Endothelial cell of umbilical vein (primary cell): ENCODE measurements around the gene CBLL1. TPM values are rescaled to one million over a fixed set of nuclear protein-coding genes. Genes with fewer than 3 reads are reported as not detected.

Experiments
- BruUV-seq: library from RNA; stranded (reverse); fragments of 400-500 nt; replicated peaks from 2 replicates; lab custom pipeline; 2021; lab: Mats Ljungman, UMichigan
- CTCF ChIA-PET: fragments of 300-600, 350-600 bp; sonication (Branson Sonifier 250); formaldehyde crosslinking; loops from one replicate; lab custom pipeline; 2021; ENCODE audit warnings: antibody characterized with exemption, inconsistent platforms; lab: Charles Lee
- POLR2A ChIA-PET: fragments of 300-600, 350-600 bp; sonication (Branson Sonifier 250); formaldehyde crosslinking; loops from one replicate; lab custom pipeline; 2021; ENCODE audit warnings: antibody characterized with exemption, inconsistent platforms; lab: Charles Lee
- DNase-seq: peaks from one replicate; pipeline ENCODE4 v3.0.0-alpha.2; 2011; ENCODE audit warnings: low read depth, low spot score
- FAIRE-seq: peaks from 2 replicates; lab custom pipeline; 2011; peaks lifted over from hg19 to GRCh38; lab: Jason Lieb, UNC
- H2AFZ ChIP-seq: 2 replicates; pipeline ENCODE4 v1.6.0; 2012; ENCODE audit warnings: low read depth, low read length, control low read depth, inconsistent platforms
- H3K27ac ChIP-seq: 2 replicates; pipeline ENCODE4 v1.5.1; 2011; ENCODE audit warnings: low read depth, mild to moderate bottlenecking, control low read depth, low read length, moderate library complexity; ENCODE audit not compliant: insufficient read depth
- H3K27me3 ChIP-seq, 2 experiments: 2 replicates each; pipeline versions ENCODE4 v1.6.0 to v1.6.1; 2011; ENCODE audit warnings: low read length in 2 of 2, mixed read lengths in 1 of 2; ENCODE audit not compliant: control insufficient read depth in 2 of 2, insufficient read depth in 2 of 2
- H3K36me3 ChIP-seq, 2 experiments: 2 replicates in 1 of 2; 3 replicates in 1 of 2; pipeline ENCODE4 v1.5.1; 2011; ENCODE audit warnings: low read length in 2 of 2, mild to moderate bottlenecking in 1 of 2, moderate library complexity in 1 of 2; ENCODE audit not compliant: control insufficient read depth in 2 of 2, insufficient read depth in 2 of 2; ENCODE audit errors: extremely low read depth in 1 of 2
- H3K4me1 ChIP-seq: 3 replicates; pipeline ENCODE4 v1.5.1; 2011; ENCODE audit warnings: mild to moderate bottlenecking, low read length; ENCODE audit not compliant: control insufficient read depth, insufficient read depth; ENCODE audit errors: extremely low read depth
- H3K4me2 ChIP-seq: 2 replicates; pipeline ENCODE4 v1.6.1; 2011; ENCODE audit warnings: low read length, control low read depth, mixed read lengths; ENCODE audit not compliant: insufficient read depth
- H3K4me3 ChIP-seq, 3 experiments: fragments of 200-600 bp in 1 of 3; sonication (generic), shearing (Covaris generic) in 1 of 3; replicated peaks in 1 of 3; 2 replicates each; pipeline ENCODE4 v1.5.1; 2011 to 2016; ENCODE audit warnings: control low read depth in 3 of 3, low read length in 3 of 3, mild to moderate bottlenecking in 2 of 3, inconsistent platforms in 1 of 3, low read depth in 1 of 3, moderate library complexity in 1 of 3; ENCODE audit not compliant: insufficient read depth in 1 of 3
- H3K79me2 ChIP-seq: 2 replicates; pipeline ENCODE4 v1.6.0; 2012; ENCODE audit warnings: low read length, inconsistent platforms; ENCODE audit not compliant: control insufficient read depth, insufficient read depth
- H3K9ac ChIP-seq: replicated peaks from 2 replicates; pipeline ENCODE3; 2011; ENCODE audit warnings: low read length, control low read depth; ENCODE audit not compliant: insufficient read depth; ENCODE audit errors: extremely low read depth
- H3K9me1 ChIP-seq: replicated peaks from 3 replicates; pipeline ENCODE4 v1.6.0; 2011; ENCODE audit warnings: mild to moderate bottlenecking, low read length; ENCODE audit not compliant: control insufficient read depth, insufficient read depth; ENCODE audit errors: extremely low read depth
- H3K9me3 ChIP-seq: replicated peaks from 2 replicates; pipeline ENCODE4 v1.5.1; 2012; ENCODE audit warnings: low read length, inconsistent platforms; ENCODE audit not compliant: control insufficient read depth, insufficient read depth
- H4K20me1 ChIP-seq: replicated peaks from 2 replicates; pipeline ENCODE3; 2011; ENCODE audit warnings: mild to moderate bottlenecking, low read length; ENCODE audit not compliant: control insufficient read depth, insufficient read depth; ENCODE audit errors: extremely low read depth
- CTCF ChIP-seq, 2 donors: IDR thresholded peaks; 1 replicate in 1 of 2; 2 replicates in 1 of 2; pipeline ENCODE4 v1.5.1; 2011; ENCODE audit warnings: low read length in 2 of 2, mild to moderate bottlenecking in 2 of 2, moderate library complexity in 2 of 2, control low read depth in 1 of 2, inconsistent platforms in 1 of 2, low read depth in 1 of 2; ENCODE audit not compliant: insufficient read depth in 1 of 2; ENCODE audit errors: extremely low read depth in 1 of 2
- EZH2 ChIP-seq: IDR thresholded peaks from 2 replicates; pipeline ENCODE4 v1.6.1; 2012; ENCODE audit warnings: borderline replicate concordance, low read depth, mild to moderate bottlenecking, moderate library complexity, low read length, inconsistent platforms; ENCODE audit not compliant: severe bottlenecking
- FOS ChIP-seq: IDR thresholded peaks from 2 replicates; pipeline ENCODE4 v1.6.1; 2011; ENCODE audit warnings: mild to moderate bottlenecking, low read length, moderate library complexity, borderline replicate concordance; ENCODE audit not compliant: insufficient read depth
- GATA2 ChIP-seq: IDR thresholded peaks from 2 replicates; pipeline ENCODE4 v1.7.0; 2011; ENCODE audit warnings: low read depth, mild to moderate bottlenecking, moderate library complexity, mixed read lengths, low read length; ENCODE audit not compliant: insufficient read length, insufficient read depth
- JUN ChIP-seq: IDR thresholded peaks from 2 replicates; pipeline ENCODE4 v1.6.1; 2011; ENCODE audit warnings: borderline replicate concordance, low read depth; ENCODE audit not compliant: insufficient read length, insufficient read depth
- MAX ChIP-seq: IDR thresholded peaks from 2 replicates; pipeline ENCODE4 v1.6.1; 2011; ENCODE audit not compliant: insufficient read depth, insufficient read length
- MYC ChIP-seq: IDR thresholded peaks from one replicate; pipeline ENCODE4 v1.6.1; 2011; ENCODE audit warnings: mild to moderate bottlenecking, low read depth, low read length
- POLR2A ChIP-seq: IDR thresholded peaks from 2 replicates; pipeline ENCODE4 v1.6.1; 2012; ENCODE audit warnings: low read depth, mild to moderate bottlenecking, control low read depth, low read length
- POLR2AphosphoS5 ChIP-seq: IDR thresholded peaks from 2 replicates; pipeline ENCODE4 v1.6.1; 2012; ENCODE audit warnings: low read depth, mild to moderate bottlenecking, control low read depth, low read length, moderate library complexity; ENCODE audit not compliant: insufficient read depth
- dilution Hi-C: fragments of 300-500 bp; cut with MboI; formaldehyde crosslinking; loops from one replicate; pipeline ENCODE4 v1.15.0; 2019; ENCODE audit warnings: low sequenced_read_pairs; ENCODE audit not compliant: extremely low pct_ligation_motif_present
- intact Hi-C: fragments of 100-400 bp; cut with micrococcal nuclease; formaldehyde crosslinking; loops from one replicate; pipeline ENCODE4 v1.10.0; 2022
- polyA plus RNA-seq, 4 experiments: library from polyadenylated mRNA; depleted of rRNA in 3 of 4; stranded (reverse) in 3 of 4; unstranded in 1 of 4; fragments of >200 nt; gene quantifications; 2 replicates each; pipeline versions ENCODE4 v1.2.1 to v1.2.3, GENCODE V29; 2011 to 2012; ENCODE audit warnings: missing spikeins in 1 of 4
- total RNA-seq: library from RNA; stranded (reverse); gene quantifications from 2 replicates; pipeline ENCODE4 v1.2.3, GENCODE V29; 2021

CBLL1 gene
- total and polyA plus RNA-seq, 2 donors (not counting 3 experiments of a cell fraction or from before 2014, with no cell fraction given), result 23.1 to 30.6 TPM

- intact Hi-C loops, result loop anchor here (10.0 kb wide), 1 partner anchor 158 kb away; the partner anchor contains the start of genes COG5 and DUS4L
- Histone ChIP-seq H3K79me2 (no peaks in the 10 kb centered on the region), H3K9me3 (no peaks in the 10 kb centered on the region), H3K36me3 (no peaks in the 10 kb centered on the region), H3K9ac (no peak overlapping the region), H3K4me2 (no peak overlapping the region), H3K27me3 (peaks cover 10 to 13% of the 10 kb centered on the region in 2 experiments), H3K4me1 (no peaks in the 10 kb centered on the region), H4K20me1 (no peaks in the 10 kb centered on the region), H3K9me1 (no peaks in the 10 kb centered on the region), H2AFZ (no peak overlapping the region), H3K27ac (no peak overlapping the region), H3K4me3 (no peak overlapping the region)
- ChIA-PET POLR2A (no interaction called here), CTCF (interaction anchor here (1.1 to 7.0 kb wide), 4 partner anchors 11 to 260 kb away, joined by 3 to 83 read pairs (median 8); no protein-coding TSS in a partner anchor)
- BruUV-seq, result no TSS peak
- dilution Hi-C loops, result no loop called here
- no peak for TF ChIP-seq JUN
- no peak for TF ChIP-seq MAX
- no peak for TF ChIP-seq CTCF (IDR thresholded peaks at IDR 0.05; ENCODE audit: extremely low read depth in 1 of 2, insufficient read depth in 1 of 2, low read depth in 1 of 2, low read length in 2 of 2)
- no peak for TF ChIP-seq GATA2
- no peak for TF ChIP-seq EZH2
- no peak for TF ChIP-seq FOS
- TF ChIP-seq MYC, result no peak
- no peak for TF ChIP-seq POLR2A
- no peak for TF ChIP-seq POLR2AphosphoS5
- FAIRE-seq (peak; percentile 24), DNase-seq (no peak)
These were observed 20.7 kb upstream of the CBLL1 start for GRCh38 chr7:107723255-107723654.
